GM12864 (cell line): ENCODE results near the gene PCDH9.

ENCODE experiments used
- DNase-seq: peaks from one replicate; pipeline ENCODE4 v3.0.0-alpha.2; 2011; ENCODE audit warnings: low read depth
- H3K4me3 ChIP-seq: 2 replicates; pipeline ENCODE4 v1.5.1; 2011; ENCODE audit warnings: mild to moderate bottlenecking, low read depth, low read length, control low read depth
- TF ChIP-seq, protein P1 (sequence below): IDR thresholded peaks from 2 replicates; pipeline ENCODE4 v1.5.1; 2011; ENCODE audit warnings: low read depth, mild to moderate bottlenecking, moderate library complexity, low read length, control low read depth, inconsistent platforms; ENCODE audit errors: missing control alignments

PCDH9 gene

DNA sequence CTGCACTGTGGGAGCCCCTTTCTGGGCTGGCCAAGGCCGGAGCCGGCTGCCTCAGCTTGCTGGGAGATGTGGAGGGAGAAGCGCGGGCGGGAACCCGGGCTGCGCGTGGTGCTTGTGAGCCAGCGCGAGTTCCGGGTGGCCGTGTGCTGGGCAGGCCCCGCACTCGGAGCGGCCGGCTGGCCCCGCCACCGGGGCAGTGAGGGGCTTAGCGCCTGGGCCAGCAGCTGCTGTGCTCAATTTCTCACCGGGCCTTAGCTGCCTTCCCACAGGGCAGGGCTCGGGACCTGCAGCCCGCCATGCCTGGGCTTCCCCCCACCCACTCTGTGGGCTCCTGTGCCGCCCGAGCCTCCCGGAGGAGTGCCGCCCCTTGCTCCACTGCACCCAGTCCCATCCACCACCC, 669.1 kb downstream of the PCDH9 start:
- no peak for DNase-seq
- TF ChIP-seq, protein P1, sequence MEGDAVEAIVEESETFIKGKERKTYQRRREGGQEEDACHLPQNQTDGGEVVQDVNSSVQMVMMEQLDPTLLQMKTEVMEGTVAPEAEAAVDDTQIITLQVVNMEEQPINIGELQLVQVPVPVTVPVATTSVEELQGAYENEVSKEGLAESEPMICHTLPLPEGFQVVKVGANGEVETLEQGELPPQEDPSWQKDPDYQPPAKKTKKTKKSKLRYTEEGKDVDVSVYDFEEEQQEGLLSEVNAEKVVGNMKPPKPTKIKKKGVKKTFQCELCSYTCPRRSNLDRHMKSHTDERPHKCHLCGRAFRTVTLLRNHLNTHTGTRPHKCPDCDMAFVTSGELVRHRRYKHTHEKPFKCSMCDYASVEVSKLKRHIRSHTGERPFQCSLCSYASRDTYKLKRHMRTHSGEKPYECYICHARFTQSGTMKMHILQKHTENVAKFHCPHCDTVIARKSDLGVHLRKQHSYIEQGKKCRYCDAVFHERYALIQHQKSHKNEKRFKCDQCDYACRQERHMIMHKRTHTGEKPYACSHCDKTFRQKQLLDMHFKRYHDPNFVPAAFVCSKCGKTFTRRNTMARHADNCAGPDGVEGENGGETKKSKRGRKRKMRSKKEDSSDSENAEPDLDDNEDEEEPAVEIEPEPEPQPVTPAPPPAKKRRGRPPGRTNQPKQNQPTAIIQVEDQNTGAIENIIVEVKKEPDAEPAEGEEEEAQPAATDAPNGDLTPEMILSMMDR: no peak
- H3K4me3 ChIP-seq: no peak overlapping the region

DNA sequence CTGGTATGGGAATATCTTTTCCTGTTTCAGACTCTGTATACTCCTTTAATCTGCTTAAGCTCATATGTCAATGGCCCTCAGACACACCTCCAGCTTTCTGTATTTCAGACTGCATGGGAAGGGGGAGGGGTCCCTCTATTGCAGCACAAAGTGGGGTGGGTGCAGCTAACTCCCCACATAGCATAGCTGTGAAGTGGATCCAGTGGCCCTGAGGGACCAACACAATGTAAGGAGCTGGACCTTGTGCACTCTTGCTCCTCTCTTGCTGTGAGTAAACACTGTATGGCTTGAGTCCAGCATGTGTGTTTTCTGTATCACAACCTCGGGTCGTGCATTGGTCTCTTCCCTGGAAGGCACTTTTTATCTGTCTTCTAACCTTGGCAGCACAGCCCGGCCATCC, 669.9 kb downstream of the PCDH9 start:
- DNase-seq: no peak

DNA sequence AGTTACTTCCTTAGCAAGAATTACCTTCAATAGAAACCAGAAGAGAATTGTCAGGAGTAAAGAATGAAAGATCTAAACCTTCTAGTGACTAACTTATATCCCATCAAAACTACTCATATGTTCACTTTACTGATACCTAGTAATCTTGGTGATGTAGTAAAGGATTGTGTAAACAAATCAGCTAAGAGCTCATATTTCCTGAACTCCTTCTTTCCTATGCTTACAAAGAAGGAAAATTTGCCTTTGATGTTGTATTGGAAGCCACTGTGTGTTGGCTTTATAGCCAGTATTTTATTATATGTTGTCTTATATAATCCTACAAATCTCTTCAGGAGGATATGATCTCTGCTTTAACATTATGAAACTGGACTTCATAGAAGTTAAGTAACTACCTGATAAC, 671.0 kb downstream of the PCDH9 start:
- no peak overlapping the region for H3K4me3 ChIP-seq
- TF ChIP-seq, protein P1: no peak
- DNase-seq: no peak

More for the DNA sequence above, 669.9 kb downstream of the PCDH9 start:
- TF ChIP-seq, protein P1: no peak
- H3K4me3 ChIP-seq: no peak overlapping the region

DNA sequence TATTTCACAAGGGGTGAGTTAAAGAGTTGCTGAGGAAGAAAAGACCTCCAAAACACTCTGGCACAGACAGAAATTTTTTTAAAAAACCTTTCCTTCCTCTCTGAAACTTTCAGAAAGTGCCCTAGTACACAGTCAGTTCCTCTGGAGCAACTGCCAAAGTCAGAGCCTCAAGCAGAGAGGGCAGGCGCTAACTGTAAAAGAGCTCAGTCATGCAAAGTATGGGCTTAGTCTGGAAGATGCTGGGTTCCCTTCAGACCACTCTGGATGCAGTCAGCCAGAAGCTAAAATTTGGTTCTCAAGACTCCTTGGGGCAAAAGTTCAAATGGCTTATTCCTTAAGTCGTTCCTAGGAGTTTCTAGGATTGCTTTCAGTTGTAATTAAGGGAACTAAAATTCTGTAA, 671.6 kb downstream of the PCDH9 start:
- TF ChIP-seq, protein P1: no peak
- no peak overlapping the region for H3K4me3 ChIP-seq
- DNase-seq: no peak

DNA sequence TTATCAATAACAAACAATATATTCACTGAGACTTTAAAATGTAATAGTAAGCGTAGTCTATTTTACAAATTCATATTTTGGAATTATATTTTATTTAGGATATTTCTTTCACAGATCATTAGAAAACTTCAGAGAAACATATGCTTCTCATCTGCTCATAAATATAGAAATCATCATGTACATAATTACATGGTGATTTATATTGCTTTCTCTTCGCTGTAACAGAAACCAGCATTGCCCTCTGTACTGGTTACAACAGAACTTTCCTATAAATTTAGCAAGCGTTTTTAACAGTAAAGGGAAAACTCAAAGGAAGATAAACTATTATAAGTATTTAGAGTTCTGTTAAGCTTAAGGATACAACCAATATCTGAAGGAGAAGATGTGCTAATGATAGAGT, 672.8 kb downstream of the PCDH9 start:
- DNase-seq: no peak
- no peak overlapping the region for H3K4me3 ChIP-seq
- TF ChIP-seq, protein P1: no peak

DNA sequence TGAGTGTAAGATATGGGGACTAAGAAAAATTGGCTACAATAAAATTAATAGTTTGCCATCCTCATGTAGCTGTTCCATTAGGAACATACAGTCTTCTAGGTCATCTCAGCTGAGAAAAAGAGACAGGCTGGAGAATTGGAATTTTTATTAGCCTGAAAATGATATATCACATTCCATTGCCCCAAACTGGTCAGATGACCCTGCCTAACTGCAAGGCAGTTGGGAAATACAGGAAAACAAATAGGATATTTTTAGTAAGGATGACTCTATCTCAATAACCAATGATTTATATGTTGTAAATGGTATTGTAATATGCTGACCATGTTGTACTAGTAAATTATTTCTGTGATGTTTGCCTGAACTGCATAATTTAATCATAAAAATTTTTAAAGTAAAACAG, 673.8 kb downstream of the PCDH9 start:
- no peak overlapping the region for H3K4me3 ChIP-seq
- TF ChIP-seq, protein P1: no peak
- no peak for DNase-seq

DNA sequence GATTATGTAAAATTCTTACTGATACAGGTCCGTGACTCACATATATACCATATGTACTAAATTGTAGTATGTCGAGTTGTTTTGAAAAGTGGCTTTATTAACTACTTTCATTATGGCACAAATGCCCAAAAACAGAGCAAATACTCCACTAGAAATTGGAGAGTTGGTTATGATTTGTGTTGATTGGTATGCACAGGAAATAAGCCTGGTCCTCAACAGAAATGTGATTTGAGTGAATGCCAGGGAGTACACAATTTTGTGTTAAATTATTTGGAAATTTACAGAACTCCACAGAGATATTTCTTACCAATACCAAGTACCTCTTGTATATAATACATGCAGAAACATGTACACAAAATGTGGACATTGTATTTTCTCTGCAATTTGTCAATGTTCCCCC, 676.7 kb downstream of the PCDH9 start:
- TF ChIP-seq, protein P1: no peak
- DNase-seq: no peak
- no peak overlapping the region for H3K4me3 ChIP-seq
